ENCODE data around the gene ATP6V0A4.

The ATP6V0A4 gene

GRCh38 chr7:138835087-138835486 is 37.1 kb upstream of the ATP6V0A4 start:
- no peak overlapping the region for H3K27ac ChIP-seq
- no peak for TF ChIP-seq ZFX (IDR thresholded peaks at IDR 0.05; ENCODE audit: borderline replicate concordance)
- no peak for TF ChIP-seq CTCF (IDR thresholded peaks at IDR 0.05)

- TF ChIP-seq CTCF (IDR thresholded peaks at IDR 0.05) (no peak), ZFX (IDR thresholded peaks at IDR 0.05; ENCODE audit: borderline replicate concordance) (no peak)
- H3K27ac ChIP-seq: no peak overlapping the region
Measured at GRCh38 chr7:138834583-138834982, 36.6 kb upstream of the ATP6V0A4 start.

- TF ChIP-seq CTCF (IDR thresholded peaks at IDR 0.05) (no peak), ZFX (IDR thresholded peaks at IDR 0.05; ENCODE audit: borderline replicate concordance) (no peak)
- no peak overlapping the region for H3K27ac ChIP-seq
Measured at GRCh38 chr7:138833596-138833995, 35.6 kb upstream of the ATP6V0A4 start.

- H3K27ac ChIP-seq: no peak overlapping the region
- no peak for TF ChIP-seq ZFX (IDR thresholded peaks at IDR 0.05; ENCODE audit: borderline replicate concordance)
- no peak for TF ChIP-seq CTCF (IDR thresholded peaks at IDR 0.05)
Measured at GRCh38 chr7:138832966-138833365, 35.0 kb upstream of the ATP6V0A4 start.

GRCh38 chr7:138829335-138829734 is 31.3 kb upstream of the ATP6V0A4 start:
- TF ChIP-seq ZFX (IDR thresholded peaks at IDR 0.05; ENCODE audit: borderline replicate concordance) (no peak), CTCF (IDR thresholded peaks at IDR 0.05) (no peak)

GRCh38 chr7:138828302-138828701 is 30.3 kb upstream of the ATP6V0A4 start:
- H3K27ac ChIP-seq: no peak overlapping the region
- TF ChIP-seq ZFX (IDR thresholded peaks at IDR 0.05; ENCODE audit: borderline replicate concordance) (no peak), CTCF (IDR thresholded peaks at IDR 0.05) (no peak)

More at GRCh38 chr7:138829335-138829734, 31.3 kb upstream of the ATP6V0A4 start:
- H3K27ac ChIP-seq: no peak overlapping the region

- TF ChIP-seq ZFX (IDR thresholded peaks at IDR 0.05; ENCODE audit: borderline replicate concordance): no peak
- no peak for TF ChIP-seq CTCF (IDR thresholded peaks at IDR 0.05)
- H3K27ac ChIP-seq: no peak overlapping the region
Measured at GRCh38 chr7:138825049-138825721, 27.2 kb upstream of the ATP6V0A4 start.

All from 22Rv1 (cell line).